ENCODE data around the gene SFSWAP. TPM values are rescaled to one million over a fixed set of nuclear protein-coding genes. Genes with fewer than 3 reads are reported as not detected.

SFSWAP gene
- total and polyA plus RNA-seq, 2 experiments from 2014 or later: 16.3 to 17.6 TPM

GRCh38 chr12:131843527-131843926 is 132.6 kb downstream of the SFSWAP start:
- Histone ChIP-seq H3K27ac (no peak overlapping the region), H3K27me3 (replicated peaks; ENCODE audit: insufficient read depth) (no peaks in the 10 kb centered on the region), H3K9ac (no peak overlapping the region), H3K4me3 (no peak overlapping the region), H3K4me2 (ENCODE audit: unreplicated experiment) (no peak overlapping the region), H3K4me1 (ENCODE audit: insufficient read depth) (no peaks in the 10 kb centered on the region), H3K9me2 (ENCODE audit: insufficient read depth) (no peaks in the 10 kb centered on the region), H3K36me3 (ENCODE audit: low read depth) (peaks cover 4% of the 10 kb centered on the region; the same call in 1 of the 2 replicates), H3K9me3 (ENCODE audit: low read depth) (no peaks in the 10 kb centered on the region), H3K79me2 (ENCODE audit: insufficient read depth) (no peaks in the 10 kb centered on the region), H3F3A (ENCODE audit: insufficient read depth) (no peaks in the 10 kb centered on the region), H2AFZ (no peak overlapping the region), H4K20me1 (ENCODE audit: insufficient read depth) (no peaks in the 10 kb centered on the region)
- DNase-seq: no peak
- 97 to 98% methylated on average over 16 of the region's 16 CpGs for WGBS, 2 experiments (ENCODE audit: low coverage in 1 of 2, low lambda C conversion rate in 2 of 2, missing lambda C conversion rate in 2 of 2)
- TF ChIP-seq EZH2 (IDR thresholded peaks at IDR 0.05; ENCODE audit: insufficient read depth, poor library complexity, severe bottlenecking): no peak
- TF ChIP-seq EZH2phosphoT487 (IDR thresholded peaks at IDR 0.05; ENCODE audit: insufficient read depth, low read depth): no peak
- in situ Hi-C loops (cut with MboI): no loop called here

GRCh38 chr12:131844140-131844539 is 133.2 kb downstream of the SFSWAP start:
- H2AFZ ChIP-seq: no peak overlapping the region
- H3K9me3 ChIP-seq (ENCODE audit: low read depth): no peaks in the 10 kb centered on the region
- no peaks in the 10 kb centered on the region for H3F3A ChIP-seq (ENCODE audit: insufficient read depth)
- no peaks in the 10 kb centered on the region for H3K27me3 ChIP-seq (replicated peaks; ENCODE audit: insufficient read depth)
- TF ChIP-seq EZH2 (IDR thresholded peaks at IDR 0.05; ENCODE audit: insufficient read depth, poor library complexity, severe bottlenecking) (no peak), EZH2phosphoT487 (IDR thresholded peaks at IDR 0.05; ENCODE audit: insufficient read depth, low read depth) (no peak)
- H4K20me1 ChIP-seq (ENCODE audit: insufficient read depth): no peaks in the 10 kb centered on the region
- in situ Hi-C loops (cut with MboI): no loop called here
- H3K27ac ChIP-seq: no peak overlapping the region
- whole genome bisulfite sequencing, 2 experiments (ENCODE audit: low coverage in 1 of 2, low lambda C conversion rate in 2 of 2, missing lambda C conversion rate in 2 of 2): 86 to 89% methylated on average over 11 of the region's 11 CpGs
- no peak overlapping the region for H3K4me2 ChIP-seq (ENCODE audit: unreplicated experiment)
- peaks cover 4% of the 10 kb centered on the region; the same call in 1 of the 2 replicates for H3K36me3 ChIP-seq (ENCODE audit: low read depth)
- H3K9ac ChIP-seq: no peak overlapping the region
- H3K4me1 ChIP-seq (ENCODE audit: insufficient read depth): no peaks in the 10 kb centered on the region
- no peak overlapping the region for H3K4me3 ChIP-seq
- no peaks in the 10 kb centered on the region for H3K79me2 ChIP-seq (ENCODE audit: insufficient read depth)
- H3K9me2 ChIP-seq (ENCODE audit: insufficient read depth): no peaks in the 10 kb centered on the region
- DNase-seq: no peak

- no peak overlapping the region for H3K4me2 ChIP-seq (ENCODE audit: unreplicated experiment)
- 89% methylated on average over 23 to 25 of the region's 25 CpGs for WGBS, 2 experiments (ENCODE audit: low coverage in 1 of 2, low lambda C conversion rate in 2 of 2, missing lambda C conversion rate in 2 of 2)
- H3K27me3 ChIP-seq (replicated peaks; ENCODE audit: insufficient read depth): no peaks in the 10 kb centered on the region
- H3K4me1 ChIP-seq (ENCODE audit: insufficient read depth): no peaks in the 10 kb centered on the region
- no peaks in the 10 kb centered on the region for H3K9me3 ChIP-seq (ENCODE audit: low read depth)
- H3K36me3 ChIP-seq (ENCODE audit: low read depth): peaks cover 4% of the 10 kb centered on the region; the same call in 1 of the 2 replicates
- no peaks in the 10 kb centered on the region for H3K79me2 ChIP-seq (ENCODE audit: insufficient read depth)
- no peaks in the 10 kb centered on the region for H4K20me1 ChIP-seq (ENCODE audit: insufficient read depth)
- H3K4me3 ChIP-seq: no peak overlapping the region
- H3K9me2 ChIP-seq (ENCODE audit: insufficient read depth): no peaks in the 10 kb centered on the region
- no peak for DNase-seq
- H3K27ac ChIP-seq: no peak overlapping the region
- TF ChIP-seq EZH2phosphoT487 (IDR thresholded peaks at IDR 0.05; ENCODE audit: insufficient read depth, low read depth) (no peak), EZH2 (IDR thresholded peaks at IDR 0.05; ENCODE audit: insufficient read depth, poor library complexity, severe bottlenecking) (no peak)
- in situ Hi-C loops (cut with MboI): no loop called here
- H3K9ac ChIP-seq: no peak overlapping the region
- no peak overlapping the region for H2AFZ ChIP-seq
- no peaks in the 10 kb centered on the region for H3F3A ChIP-seq (ENCODE audit: insufficient read depth)
Observed at GRCh38 chr12:131844656-131845055, 133.8 kb downstream of the SFSWAP start.

- Histone ChIP-seq H3K9me3 (ENCODE audit: low read depth) (no peaks in the 10 kb centered on the region), H3K27ac (no peak overlapping the region), H3K9ac (no peak overlapping the region), H3K36me3 (ENCODE audit: low read depth) (peaks cover 4% of the 10 kb centered on the region; the same call in 1 of the 2 replicates), H3F3A (ENCODE audit: insufficient read depth) (no peaks in the 10 kb centered on the region), H3K4me1 (ENCODE audit: insufficient read depth) (no peaks in the 10 kb centered on the region), H3K9me2 (ENCODE audit: insufficient read depth) (no peaks in the 10 kb centered on the region), H3K79me2 (ENCODE audit: insufficient read depth) (no peaks in the 10 kb centered on the region), H3K4me3 (no peak overlapping the region), H2AFZ (no peak overlapping the region), H4K20me1 (ENCODE audit: insufficient read depth) (no peaks in the 10 kb centered on the region), H3K27me3 (replicated peaks; ENCODE audit: insufficient read depth) (no peaks in the 10 kb centered on the region), H3K4me2 (ENCODE audit: unreplicated experiment) (no peak overlapping the region)
- TF ChIP-seq EZH2phosphoT487 (IDR thresholded peaks at IDR 0.05; ENCODE audit: insufficient read depth, low read depth) (no peak), EZH2 (IDR thresholded peaks at IDR 0.05; ENCODE audit: insufficient read depth, poor library complexity, severe bottlenecking) (no peak)
- in situ Hi-C loops (cut with MboI): no loop called here
- 95 to 96% methylated on average over 24 to 29 of the region's 29 CpGs for WGBS, 2 experiments (ENCODE audit: low coverage in 1 of 2, low lambda C conversion rate in 2 of 2, missing lambda C conversion rate in 2 of 2)
- DNase-seq: no peak
Observed at GRCh38 chr12:131845121-131845520, 134.2 kb downstream of the SFSWAP start.

- H3K9ac ChIP-seq: no peak overlapping the region
- in situ Hi-C loops (cut with MboI): no loop called here
- H3K9me2 ChIP-seq (ENCODE audit: insufficient read depth): no peaks in the 10 kb centered on the region
- peaks cover 4% of the 10 kb centered on the region; the same call in 1 of the 2 replicates for H3K36me3 ChIP-seq (ENCODE audit: low read depth)
- DNase-seq: no peak
- H3K4me3 ChIP-seq: no peak overlapping the region
- no peaks in the 10 kb centered on the region for H3K9me3 ChIP-seq (ENCODE audit: low read depth)
- H3K4me2 ChIP-seq (ENCODE audit: unreplicated experiment): no peak overlapping the region
- peaks cover 4% of the 10 kb centered on the region for H3K4me1 ChIP-seq (ENCODE audit: insufficient read depth)
- 90 to 92% methylated on average over 10 of the region's 10 CpGs for whole genome bisulfite sequencing, 2 experiments (ENCODE audit: low coverage in 1 of 2, low lambda C conversion rate in 2 of 2, missing lambda C conversion rate in 2 of 2)
- H2AFZ ChIP-seq: no peak overlapping the region
- H3K79me2 ChIP-seq (ENCODE audit: insufficient read depth): no peaks in the 10 kb centered on the region
- TF ChIP-seq EZH2phosphoT487 (IDR thresholded peaks at IDR 0.05; ENCODE audit: insufficient read depth, low read depth) (no peak), EZH2 (IDR thresholded peaks at IDR 0.05; ENCODE audit: insufficient read depth, poor library complexity, severe bottlenecking) (no peak)
- no peaks in the 10 kb centered on the region for H4K20me1 ChIP-seq (ENCODE audit: insufficient read depth)
- H3F3A ChIP-seq (ENCODE audit: insufficient read depth): no peaks in the 10 kb centered on the region
- no peak overlapping the region for H3K27ac ChIP-seq
- no peaks in the 10 kb centered on the region for H3K27me3 ChIP-seq (replicated peaks; ENCODE audit: insufficient read depth)
Observed at GRCh38 chr12:131847456-131847855, 136.6 kb downstream of the SFSWAP start.

All from GM23248 (cell line).